Measurements from ENCODE around the gene NDST3. TPM values are rescaled to one million over a fixed set of nuclear protein-coding genes. Genes with fewer than 3 reads are reported as not detected.
A peak's percentile ranks its signal among the peaks of the same experiment; 100 is the strongest.
"Not testable (repeated sequence)": the region's sequence is repeated elsewhere in the genome, so short reads cannot be mapped to it uniquely, and the experiment has no call there.

NDST3 gene
- total RNA-seq, 2 experiments from 2014 or later: not detected

- Mint-ChIP-seq H3K4me1 (peaks cover under 1% of the 10 kb centered on the region), H3K27me3 (peaks cover 7% of the 10 kb centered on the region), H3K36me3 (peaks cover 2% of the 10 kb centered on the region), H3K27ac (no peak overlapping the region), H3K9me3 (no peaks in the 10 kb centered on the region), H3K4me3 (peak overlapping the region; percentile 69)
- peak; percentile 50 for DNase-seq
Measured at GRCh38 chr4:118265312-118266144, 231.2 kb downstream of the NDST3 start.

- not testable (repeated sequence) for H3K36me3 Mint-ChIP-seq, H3K4me1 Mint-ChIP-seq, H3K27ac Mint-ChIP-seq, H3K9me3 Mint-ChIP-seq, H3K27me3 Mint-ChIP-seq, DNase-seq
- peak overlapping the region; percentile 52 for H3K4me3 Mint-ChIP-seq
Measured at GRCh38 chr4:118266145-118266496, 231.8 kb downstream of the NDST3 start.

- peaks cover 2% of the 10 kb centered on the region for H3K36me3 Mint-ChIP-seq
- no peak overlapping the region for H3K27ac Mint-ChIP-seq
- peaks cover 2% of the 10 kb centered on the region for H3K4me1 Mint-ChIP-seq
Measured at GRCh38 chr4:118268780-118269179, 234.5 kb downstream of the NDST3 start.

GRCh38 chr4:118270492-118270891 is 236.2 kb downstream of the NDST3 start:
- Mint-ChIP-seq H3K27ac (no peak overlapping the region), H3K36me3 (no peaks in the 10 kb centered on the region)

More at GRCh38 chr4:118268780-118269179, 234.5 kb downstream of the NDST3 start:
- peaks cover 7% of the 10 kb centered on the region for H3K27me3 Mint-ChIP-seq
- no peak overlapping the region for H3K4me3 Mint-ChIP-seq
- no peaks in the 10 kb centered on the region for H3K9me3 Mint-ChIP-seq
- no peak for DNase-seq

GRCh38 chr4:118271788-118272187 is 237.5 kb downstream of the NDST3 start:
- no peak overlapping the region for H3K27ac Mint-ChIP-seq
- no peak overlapping the region for H3K4me3 Mint-ChIP-seq
- no peaks in the 10 kb centered on the region for H3K36me3 Mint-ChIP-seq
- no peak for DNase-seq
- H3K27me3 Mint-ChIP-seq: no peaks in the 10 kb centered on the region
- H3K9me3 Mint-ChIP-seq: no peaks in the 10 kb centered on the region
- peaks cover 2% of the 10 kb centered on the region for H3K4me1 Mint-ChIP-seq

More at GRCh38 chr4:118270492-118270891, 236.2 kb downstream of the NDST3 start:
- DNase-seq: no peak
- H3K9me3 Mint-ChIP-seq: no peaks in the 10 kb centered on the region
- no peak overlapping the region for H3K4me3 Mint-ChIP-seq
- peaks cover 2% of the 10 kb centered on the region for H3K4me1 Mint-ChIP-seq
- no peaks in the 10 kb centered on the region for H3K27me3 Mint-ChIP-seq

GRCh38 chr4:118273642-118274041 is 239.4 kb downstream of the NDST3 start:
- no peak overlapping the region for H3K4me3 Mint-ChIP-seq
- peaks cover 7% of the 10 kb centered on the region for H3K36me3 Mint-ChIP-seq
- no peaks in the 10 kb centered on the region for H3K9me3 Mint-ChIP-seq
- no peak for DNase-seq
- peaks cover 3% of the 10 kb centered on the region for H3K27me3 Mint-ChIP-seq
- no peak overlapping the region for H3K27ac Mint-ChIP-seq
- peaks cover 16% of the 10 kb centered on the region for H3K4me1 Mint-ChIP-seq

GRCh38 chr4:118276580-118276979 is 242.3 kb downstream of the NDST3 start:
- Mint-ChIP-seq H3K9me3 (no peaks in the 10 kb centered on the region), H3K27ac (no peak overlapping the region), H3K4me3 (no peak overlapping the region), H3K36me3 (peaks cover 35% of the 10 kb centered on the region), H3K4me1 (peaks cover 26% of the 10 kb centered on the region), H3K27me3 (peaks cover 5% of the 10 kb centered on the region)
- no peak for DNase-seq

- H3K4me3 Mint-ChIP-seq: peak overlapping the region; percentile 97
- no peak for DNase-seq
- H3K36me3 Mint-ChIP-seq: peaks cover 41% of the 10 kb centered on the region
- peaks cover 31% of the 10 kb centered on the region for H3K4me1 Mint-ChIP-seq
- H3K9me3 Mint-ChIP-seq: no peaks in the 10 kb centered on the region
- peaks cover 5% of the 10 kb centered on the region for H3K27me3 Mint-ChIP-seq
- peak overlapping the region; percentile 36 for H3K27ac Mint-ChIP-seq
Measured at GRCh38 chr4:118277243-118277642, 243.0 kb downstream of the NDST3 start.

GRCh38 chr4:118278473-118279274 is 244.4 kb downstream of the NDST3 start:
- Mint-ChIP-seq H3K9me3 (no peaks in the 10 kb centered on the region), H3K36me3 (peaks cover 41% of the 10 kb centered on the region), H3K4me3 (peak overlapping the region; percentile 97), H3K4me1 (peaks cover 33% of the 10 kb centered on the region), H3K27ac (peak overlapping the region; percentile 98), H3K27me3 (peaks cover 5% of the 10 kb centered on the region)
- peak; percentile 97 for DNase-seq

- H3K27ac Mint-ChIP-seq: peak overlapping the region; percentile 98
Measured at GRCh38 chr4:118279328-118279727, 245.0 kb downstream of the NDST3 start.

GRCh38 chr4:118279920-118280432 is 245.7 kb downstream of the NDST3 start:
- Mint-ChIP-seq H3K27me3 (peaks cover 5% of the 10 kb centered on the region), H3K9me3 (no peaks in the 10 kb centered on the region), H3K27ac (peak overlapping the region; percentile 98), H3K4me3 (peak overlapping the region; percentile 97), H3K36me3 (peaks cover 41% of the 10 kb centered on the region), H3K4me1 (peaks cover 37% of the 10 kb centered on the region)
- DNase-seq: no peak

More at GRCh38 chr4:118279328-118279727, 245.0 kb downstream of the NDST3 start:
- Mint-ChIP-seq H3K9me3 (no peaks in the 10 kb centered on the region), H3K4me3 (peak overlapping the region; percentile 97), H3K36me3 (peaks cover 41% of the 10 kb centered on the region), H3K4me1 (peaks cover 34% of the 10 kb centered on the region), H3K27me3 (peaks cover 5% of the 10 kb centered on the region)
- DNase-seq: no peak

GRCh38 chr4:118280501-118281218 is 246.4 kb downstream of the NDST3 start:
- DNase-seq: no peak
- H3K4me3 Mint-ChIP-seq: peak overlapping the region; percentile 97
- peaks cover 5% of the 10 kb centered on the region for H3K27me3 Mint-ChIP-seq
- peaks cover 37% of the 10 kb centered on the region for H3K4me1 Mint-ChIP-seq
- H3K27ac Mint-ChIP-seq: peak overlapping the region; percentile 98
- H3K36me3 Mint-ChIP-seq: peaks cover 41% of the 10 kb centered on the region
- no peaks in the 10 kb centered on the region for H3K9me3 Mint-ChIP-seq

- peaks cover 41% of the 10 kb centered on the region for H3K36me3 Mint-ChIP-seq
- no peaks in the 10 kb centered on the region for H3K9me3 Mint-ChIP-seq
- peaks cover 5% of the 10 kb centered on the region for H3K27me3 Mint-ChIP-seq
- peak overlapping the region; percentile 97 for H3K4me3 Mint-ChIP-seq
- no peak for DNase-seq
- H3K27ac Mint-ChIP-seq: peak overlapping the region; percentile 98
- H3K4me1 Mint-ChIP-seq: peaks cover 37% of the 10 kb centered on the region
Measured at GRCh38 chr4:118281611-118282442, 247.5 kb downstream of the NDST3 start.

- Mint-ChIP-seq H3K36me3 (peaks cover 41% of the 10 kb centered on the region), H3K4me1 (peaks cover 30% of the 10 kb centered on the region), H3K27ac (peak overlapping the region; percentile 98), H3K4me3 (no peak overlapping the region), H3K27me3 (peaks cover 5% of the 10 kb centered on the region), H3K9me3 (no peaks in the 10 kb centered on the region)
- no peak for DNase-seq
Measured at GRCh38 chr4:118282692-118283091, 248.4 kb downstream of the NDST3 start.

All from activated naive CD8-positive, alpha-beta T cell treated with anti-CD3 and anti-CD28 coated beads for 36 hours (primary cell).